Epithelial cell of esophagus (primary cell): ENCODE measurements around the gene MACROD2.

ENCODE experiments used
- DNase-seq: peaks from one replicate; pipeline ENCODE4 v3.0.0; 2010; ENCODE audit warnings: low read depth
- H3K4me3 ChIP-seq: 2 replicates; pipeline ENCODE4 v1.5.1; 2011; ENCODE audit warnings: mild to moderate bottlenecking, low read length, control low read depth
- CTCF ChIP-seq: IDR thresholded peaks from 2 replicates; pipeline ENCODE4 v1.5.1; 2011; ENCODE audit warnings: low read depth, mild to moderate bottlenecking, low read length, control low read depth, inconsistent platforms; ENCODE audit not compliant: insufficient read depth; ENCODE audit errors: missing control alignments

The MACROD2 gene

GRCh38 chr20:14790190-14790589, 794.9 kb downstream of the MACROD2 start:
- DNase-seq, result no peak
- TF ChIP-seq CTCF, result no peak
- H3K4me3 ChIP-seq, result no peak overlapping the region

GRCh38 chr20:14790771-14791620, 795.7 kb downstream of the MACROD2 start:
- H3K4me3 ChIP-seq, result no peak overlapping the region
- no peak for DNase-seq
- no peak for TF ChIP-seq CTCF

GRCh38 chr20:14792915-14793314, 797.6 kb downstream of the MACROD2 start:
- DNase-seq, result no peak
- TF ChIP-seq CTCF, result no peak
- H3K4me3 ChIP-seq, result no peak overlapping the region

GRCh38 chr20:14799545-14800216, 804.4 kb downstream of the MACROD2 start:
- no peak for TF ChIP-seq CTCF
- DNase-seq, result no peak
- no peak overlapping the region for H3K4me3 ChIP-seq

- H3K4me3 ChIP-seq, result no peak overlapping the region
- DNase-seq, result no peak
- TF ChIP-seq CTCF, result no peak
Measured at GRCh38 chr20:14800707-14801425, 805.5 kb downstream of the MACROD2 start.

- no peak for DNase-seq
- H3K4me3 ChIP-seq, result no peak overlapping the region
- no peak for TF ChIP-seq CTCF
Measured at GRCh38 chr20:14801591-14802325, 806.4 kb downstream of the MACROD2 start.
